HG03103 (cell line): Measurements from ENCODE around the gene HOXD12.

ENCODE experiments used
- ATAC-seq: cut with Tn5 transposase; IDR thresholded peaks from one replicate; pipeline ENCODE4 v1.9.1; 2021; ENCODE audit warnings: low read depth; ENCODE audit not compliant: unreplicated experiment

The HOXD12 gene

GRCh38 chr2:176130147-176130956 is 30.8 kb downstream of the HOXD12 start:
- ATAC-seq = no peak

DNA sequence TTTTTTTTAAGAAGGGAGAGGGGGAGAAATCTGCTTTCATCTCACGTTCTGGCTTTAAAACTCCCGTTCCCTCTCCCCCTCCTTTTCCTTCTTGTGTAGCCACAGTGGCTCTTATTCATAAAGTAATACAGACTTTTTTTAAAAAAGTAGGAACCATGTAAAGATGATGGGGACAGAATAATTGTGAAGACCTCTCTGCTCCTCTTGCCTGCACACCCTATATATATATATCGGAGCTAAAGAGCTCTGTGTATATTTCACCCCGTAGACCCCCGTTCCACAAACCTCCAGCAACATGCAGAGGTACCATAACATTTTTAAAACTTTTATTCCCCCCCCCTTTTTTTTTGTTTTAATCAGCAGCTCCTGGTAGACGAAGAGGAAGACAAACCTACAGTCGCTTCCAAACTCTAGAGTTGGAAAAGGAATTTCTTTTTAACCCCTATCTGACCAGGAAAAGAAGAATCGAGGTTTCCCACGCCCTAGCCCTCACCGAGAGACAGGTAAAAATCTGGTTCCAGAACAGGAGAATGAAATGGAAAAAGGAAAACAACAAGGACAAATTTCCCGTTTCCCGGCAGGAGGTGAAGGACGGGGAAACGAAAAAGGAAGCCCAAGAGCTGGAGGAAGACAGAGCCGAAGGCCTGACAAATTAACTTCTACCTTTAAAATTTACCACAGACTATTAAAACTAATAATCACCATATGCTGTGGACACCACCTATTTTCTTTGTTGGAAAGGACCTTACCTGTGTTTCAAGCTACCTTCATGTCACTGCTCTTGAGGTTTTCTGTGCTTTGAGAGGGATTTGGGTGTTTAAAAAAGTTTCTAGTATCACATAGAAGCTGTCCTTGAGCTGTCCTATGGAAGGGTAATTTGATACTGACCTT is 31.6 kb downstream of the HOXD12 start:
- no peak for ATAC-seq

- no peak for ATAC-seq
These were observed 32.2 kb downstream of the HOXD12 start for GRCh38 chr2:176131848-176132158.

- no peak for ATAC-seq
These were observed 32.9 kb downstream of the HOXD12 start for GRCh38 chr2:176132205-176133171.

DNA sequence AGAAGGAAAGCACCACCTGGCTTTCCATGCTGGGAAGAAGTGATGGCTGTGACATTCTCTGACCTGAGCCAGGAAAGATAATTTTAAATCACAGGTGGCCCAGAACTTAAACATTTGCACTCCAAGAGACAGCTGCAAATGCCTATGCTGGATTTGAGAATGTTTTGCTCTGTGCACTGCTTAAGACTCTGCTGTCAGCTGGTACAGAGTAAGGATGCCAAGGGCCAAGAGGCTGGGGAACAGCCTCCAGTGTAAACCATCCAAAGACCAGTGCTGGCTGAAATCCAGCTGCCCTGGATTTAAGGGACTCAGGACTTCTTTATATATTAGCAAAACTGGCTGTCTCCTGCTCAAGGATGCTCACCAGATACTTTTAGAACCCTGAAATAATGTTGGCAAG is 33.8 kb downstream of the HOXD12 start:
- ATAC-seq = no peak

DNA sequence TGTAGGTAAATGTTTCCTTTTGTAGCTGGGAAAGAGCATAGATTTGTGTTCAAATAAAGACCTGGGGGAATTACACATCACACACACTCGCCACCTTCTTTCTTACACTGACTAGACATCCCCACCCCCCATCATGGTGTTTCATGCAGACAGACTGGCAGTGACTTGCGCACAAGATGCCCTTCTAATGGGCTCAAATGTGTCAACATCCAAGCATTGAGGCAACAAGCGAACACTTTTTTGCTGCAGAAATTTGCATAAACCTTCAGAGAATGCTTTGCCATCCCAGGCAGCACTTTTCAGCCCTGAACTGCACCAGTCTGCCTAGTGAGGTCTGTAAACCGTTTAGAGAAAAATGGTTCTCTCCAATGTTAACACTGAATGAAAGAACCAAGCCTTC is 34.4 kb downstream of the HOXD12 start:
- no peak for ATAC-seq

DNA sequence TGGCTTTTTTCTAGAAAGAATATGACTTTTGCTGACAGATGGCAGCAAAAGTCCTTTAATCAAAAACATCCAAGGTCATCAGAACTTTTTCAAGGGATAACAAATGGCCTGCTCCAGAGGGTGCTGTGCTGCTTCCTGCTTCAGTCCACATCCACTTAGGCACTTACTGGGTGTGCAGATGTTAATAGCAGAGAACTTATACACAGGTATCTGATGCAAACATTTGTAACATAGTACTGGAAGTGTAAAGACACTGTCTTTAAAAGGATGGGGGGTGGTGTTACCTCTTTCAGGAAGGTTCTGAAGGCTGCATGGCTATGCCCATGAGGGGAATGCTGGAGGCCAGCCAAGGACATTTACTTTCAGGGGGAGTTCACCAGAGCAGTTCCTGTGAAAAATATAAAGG is 35.4 kb downstream of the HOXD12 start:
- ATAC-seq = no peak

GRCh38 chr2:176136374-176137251 is 37.0 kb downstream of the HOXD12 start:
- no peak for ATAC-seq

DNA sequence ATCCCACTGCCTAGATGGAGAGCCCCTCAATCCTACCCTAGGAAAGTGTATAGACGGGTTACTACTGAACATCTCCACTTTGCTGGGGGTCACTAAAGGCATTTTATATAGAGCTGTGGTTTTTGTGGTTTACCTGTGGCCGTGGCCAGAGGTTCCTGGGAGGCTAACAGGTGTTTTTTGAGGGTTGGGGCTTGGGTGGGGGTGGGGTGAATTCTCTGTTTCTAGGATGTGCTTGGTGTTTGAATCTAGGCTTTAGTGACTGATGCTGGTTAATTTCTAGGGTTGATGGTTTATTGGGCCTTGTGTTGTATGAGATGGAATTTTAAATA is 37.6 kb downstream of the HOXD12 start:
- no peak for ATAC-seq

GRCh38 chr2:176137906-176138305 is 38.3 kb downstream of the HOXD12 start:
- ATAC-seq = no peak

DNA sequence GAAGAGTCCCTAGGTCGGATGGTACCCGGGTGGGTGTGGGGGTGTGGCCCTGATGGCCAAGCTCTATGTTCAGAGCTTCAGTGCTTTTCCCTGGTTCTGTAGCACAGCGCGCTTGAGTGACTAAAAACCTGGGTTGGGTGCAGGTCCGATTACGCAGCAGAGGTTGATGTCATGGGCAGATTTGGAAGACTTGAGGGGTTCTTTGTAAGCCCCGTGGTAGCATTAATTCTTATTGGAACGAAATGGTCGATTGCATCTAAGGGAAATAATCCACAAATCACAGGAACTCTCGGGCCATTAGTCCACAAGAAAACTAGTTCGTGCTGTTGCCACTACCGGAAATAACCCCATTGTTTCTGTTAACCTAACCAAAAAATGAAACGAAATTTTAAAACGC is 38.9 kb downstream of the HOXD12 start:
- ATAC-seq = no peak

GRCh38 chr2:176138923-176139660 is 39.5 kb downstream of the HOXD12 start:
- ATAC-seq = no peak

- ATAC-seq = no peak
These were observed 40.3 kb downstream of the HOXD12 start for GRCh38 chr2:176139661-176140512.

DNA sequence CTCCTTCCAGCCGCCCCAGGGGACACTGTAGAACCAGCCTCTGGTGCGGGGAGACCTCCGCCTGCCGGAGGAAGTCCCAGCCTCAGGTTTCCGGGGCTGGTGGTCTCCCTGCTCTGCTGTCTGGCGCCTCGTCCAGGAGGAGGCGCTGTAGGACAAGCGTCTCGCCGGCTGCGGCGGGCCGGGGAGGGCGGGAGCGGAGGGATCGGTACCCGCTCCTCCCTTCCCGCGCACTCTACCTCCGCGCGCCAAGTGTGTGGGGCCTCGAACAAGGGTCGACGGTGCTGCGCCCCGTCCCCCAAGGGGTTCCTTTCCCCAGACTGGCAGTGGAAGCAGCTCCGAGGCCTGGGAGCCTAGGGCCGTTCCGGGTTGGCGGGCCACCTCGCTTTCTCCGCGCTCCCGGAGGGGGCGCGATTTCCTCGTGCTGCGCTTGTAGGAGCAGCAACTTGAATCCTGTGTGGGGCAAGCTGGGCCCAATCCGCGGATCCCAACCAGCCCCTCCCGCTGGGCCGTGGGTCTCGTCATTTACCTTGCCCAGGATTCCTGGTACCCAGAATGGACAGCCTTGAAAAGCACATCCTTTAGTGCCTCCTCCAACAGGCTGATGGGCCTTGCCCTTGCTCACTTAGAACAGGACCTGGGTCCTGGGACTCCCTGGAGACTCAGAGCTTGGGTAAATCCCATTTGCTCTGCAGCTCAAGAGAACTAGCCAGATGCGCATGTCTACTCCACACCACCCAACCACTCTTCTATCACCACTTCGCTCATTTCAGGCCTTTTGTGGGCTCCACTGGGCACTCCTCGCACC is 41.1 kb downstream of the HOXD12 start:
- ATAC-seq = peak; percentile 91

GRCh38 chr2:176142281-176142680 is 42.7 kb downstream of the HOXD12 start:
- ATAC-seq = no peak

- no peak for ATAC-seq
These were observed 45.7 kb downstream of the HOXD12 start for GRCh38 chr2:176145085-176145969.

DNA sequence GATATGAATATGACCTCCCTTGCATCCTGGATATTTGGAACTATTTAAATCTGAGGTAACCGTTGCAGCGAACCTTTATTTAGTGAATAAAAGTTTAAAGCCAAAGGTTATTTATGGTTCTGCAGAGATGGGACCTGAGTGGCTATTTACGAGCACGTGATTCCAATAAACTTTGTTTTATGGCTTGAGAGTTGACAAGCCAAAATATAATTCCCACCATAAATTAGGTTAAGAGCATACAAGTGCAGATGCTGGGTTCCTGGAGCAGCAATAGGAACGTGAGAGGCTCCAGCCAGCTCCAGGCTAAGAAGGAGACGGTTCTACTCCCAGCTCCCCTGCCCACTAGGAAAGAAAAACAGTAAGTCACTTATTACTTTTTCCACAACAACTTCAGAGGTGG is 46.5 kb downstream of the HOXD12 start:
- ATAC-seq = no peak
